Measurements from ENCODE around the gene GABRG3. TPM values are rescaled to one million over a fixed set of nuclear protein-coding genes. Genes with fewer than 3 reads are reported as not detected.

The GABRG3 gene
- total and polyA plus RNA-seq, 2 of the 4 experiments (the other 2 are of a cell fraction), result not detected

DNA sequence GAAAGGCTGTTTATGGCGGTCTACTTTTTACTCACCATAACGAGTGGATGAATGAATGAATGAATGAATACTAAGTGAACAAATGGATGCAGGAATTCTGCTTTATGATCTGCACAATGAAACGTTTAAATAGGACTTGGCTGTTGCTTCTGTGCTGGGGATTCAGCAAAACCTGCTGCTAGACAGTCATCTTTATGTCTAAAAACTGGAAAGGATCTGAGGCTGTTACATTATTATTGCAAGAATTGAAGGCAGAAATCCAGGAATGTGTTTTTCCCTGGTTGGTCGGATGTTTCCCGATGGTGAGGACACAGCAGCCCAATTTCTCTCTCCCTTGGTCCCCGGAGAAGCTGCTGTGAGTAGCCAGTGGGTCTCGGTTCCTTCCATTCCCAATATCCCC lies 94.2 kb downstream of the GABRG3 start:
- Histone ChIP-seq H4K5ac (ENCODE audit: low read depth, low read length) (no peak overlapping the region), H3K4me1 (ENCODE audit: control insufficient read depth, insufficient read depth, low read length) (no peaks in the 10 kb centered on the region), H3K56ac (ENCODE audit: extremely low read depth, insufficient read depth, low read length) (no peak overlapping the region), H3K9me3 (ENCODE audit: control insufficient read depth, insufficient read depth, low read length) (peaks cover 44% of the 10 kb centered on the region), H3K4me3 (ENCODE audit: insufficient read depth, low read depth, low read length) (no peak overlapping the region), H3K9ac (ENCODE audit: low read depth, low read length) (no peak overlapping the region), H3K79me1 (ENCODE audit: low read depth in 1 of 2, low read length in 2 of 2) (no peaks in the 10 kb centered on the region), H3K4ac (ENCODE audit: low read depth, low read length) (no peak overlapping the region), H3K27me3 (ENCODE audit: control insufficient read depth, insufficient read depth, low read length) (no peaks in the 10 kb centered on the region), H4K8ac (ENCODE audit: low read depth in 2 of 2, low read length in 2 of 2) (no peak overlapping the region), H3K9me1 (ENCODE audit: insufficient read depth, low read length) (no peaks in the 10 kb centered on the region), H2AK9ac (replicated peaks; ENCODE audit: low read depth, low read length, poor library complexity) (no peak overlapping the region), H3K27ac (ENCODE audit: insufficient read depth, low read length) (no peak overlapping the region), H2BK120ac (ENCODE audit: low read depth, low read length) (no peak overlapping the region), H2BK5ac (ENCODE audit: low read depth, low read length, poor library complexity, severe bottlenecking) (no peak overlapping the region), H3K14ac (replicated peaks; ENCODE audit: low read depth, low read length) (no peak overlapping the region), H3K4me2 (ENCODE audit: low read depth, low read length) (no peak overlapping the region), H4K91ac (ENCODE audit: insufficient read depth, low read depth, low read length) (no peak overlapping the region), H4K20me1 (ENCODE audit: insufficient read depth, low read length) (no peaks in the 10 kb centered on the region), H3K23ac (ENCODE audit: low read depth, low read length) (no peak overlapping the region), H3K18ac (ENCODE audit: low read depth, low read length) (no peak overlapping the region), H3K36me3 (ENCODE audit: control insufficient read depth, insufficient read depth, low read length) (no peaks in the 10 kb centered on the region), H2BK15ac (ENCODE audit: low read depth, low read length) (no peak overlapping the region), H2AK5ac (ENCODE audit: low read depth, low read length) (no peak overlapping the region), H2AFZ (replicated peaks; ENCODE audit: low read length, poor library complexity) (no peak overlapping the region), H2BK20ac (ENCODE audit: low read depth, low read length) (no peak overlapping the region)
- CTCF ChIA-PET, result no interaction called here
- no peak for ATAC-seq (ENCODE audit: low read depth)
- DNase-seq, result no peak
- WGBS, 2 experiments (ENCODE audit: extremely low coverage in 2 of 2, insufficient read length in 1 of 2), result 14% methylated on average over 1 of the region's 7 CpGs; no CpG with 5 or more reads in 1 of the 2 experiments
- TF ChIP-seq MAZ (IDR thresholded peaks at IDR 0.05; ENCODE audit: borderline replicate concordance, low read depth, low read length) (no peak), NFE2L2 (IDR thresholded peaks at IDR 0.05; ENCODE audit: low read depth, low read length) (no peak), RAD21 (IDR thresholded peaks at IDR 0.05; ENCODE audit: low read length) (no peak), POLR2A (IDR thresholded peaks at IDR 0.05; ENCODE audit: low read depth, low read length) (no peak), BHLHE40 (IDR thresholded peaks at IDR 0.05; ENCODE audit: low read depth, low read length) (no peak), CEBPB (IDR thresholded peaks at IDR 0.05; ENCODE audit: low read depth, low read length) (no peak), CHD1 (IDR thresholded peaks at IDR 0.05; ENCODE audit: low read depth, low read length) (no peak), MAFK (IDR thresholded peaks at IDR 0.05; ENCODE audit: low read depth, low read length) (no peak), FOS (IDR thresholded peaks at IDR 0.05; ENCODE audit: low read depth, low read length) (no peak), RFX5 (IDR thresholded peaks at IDR 0.05; ENCODE audit: low read depth, low read length) (no peak), MXI1 (IDR thresholded peaks at IDR 0.05; ENCODE audit: borderline replicate concordance, low read depth, low read length) (no peak)
- POLR2A ChIA-PET (ENCODE audit: unreplicated experiment), result no interaction called here
- in situ Hi-C loops (cut with MboI; ENCODE audit: low sequenced_read_pairs) (no loop called here), intact Hi-C loops (cut with micrococcal nuclease) (no loop called here), dilution Hi-C loops (cut with HindIII; ENCODE audit: low sequenced_read_pairs, unreplicated experiment) (no loop called here)
- BruUV-seq (replicated peaks), result no TSS peak

Data from IMR-90 (cell line).